ENCODE measurements around the gene HNF1B.

The HNF1B gene

DNA sequence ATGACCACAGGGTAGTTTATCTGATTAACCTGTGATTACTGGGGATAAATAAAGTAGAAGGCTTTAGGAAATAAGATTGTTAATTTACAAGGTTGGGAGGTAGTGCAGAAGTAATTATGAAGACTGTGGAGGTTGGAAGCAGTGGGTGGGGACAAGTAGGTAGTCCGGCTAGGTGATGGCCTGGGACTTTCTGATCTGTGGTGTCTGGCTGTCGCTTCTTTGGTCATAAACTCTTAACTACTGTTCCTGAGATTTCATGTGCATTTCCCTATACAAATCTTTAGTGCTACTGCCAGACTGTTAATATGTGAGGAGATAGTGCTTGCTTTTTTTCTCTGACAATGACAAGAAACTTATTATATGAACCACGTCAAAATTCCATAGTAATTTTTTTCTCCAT is 19.5 kb upstream of the HNF1B start:
- H3K27ac ChIP-seq (ENCODE audit: poor library complexity, severe bottlenecking): no peak overlapping the region
- no peaks in the 10 kb centered on the region for H3K36me3 ChIP-seq (ENCODE audit: low read depth)
- DNase-seq (ENCODE audit: low spot score) (no peak), ATAC-seq (ENCODE audit: low read depth) (no peak)
- H3K4me1 ChIP-seq (ENCODE audit: insufficient read depth, poor library complexity, severe bottlenecking): no peaks in the 10 kb centered on the region
- no peak overlapping the region for H3K4me3 ChIP-seq (ENCODE audit: severe bottlenecking)
- no peaks in the 10 kb centered on the region for H3K27me3 ChIP-seq (ENCODE audit: insufficient read depth, poor library complexity, severe bottlenecking)
- TF ChIP-seq, protein P1, sequence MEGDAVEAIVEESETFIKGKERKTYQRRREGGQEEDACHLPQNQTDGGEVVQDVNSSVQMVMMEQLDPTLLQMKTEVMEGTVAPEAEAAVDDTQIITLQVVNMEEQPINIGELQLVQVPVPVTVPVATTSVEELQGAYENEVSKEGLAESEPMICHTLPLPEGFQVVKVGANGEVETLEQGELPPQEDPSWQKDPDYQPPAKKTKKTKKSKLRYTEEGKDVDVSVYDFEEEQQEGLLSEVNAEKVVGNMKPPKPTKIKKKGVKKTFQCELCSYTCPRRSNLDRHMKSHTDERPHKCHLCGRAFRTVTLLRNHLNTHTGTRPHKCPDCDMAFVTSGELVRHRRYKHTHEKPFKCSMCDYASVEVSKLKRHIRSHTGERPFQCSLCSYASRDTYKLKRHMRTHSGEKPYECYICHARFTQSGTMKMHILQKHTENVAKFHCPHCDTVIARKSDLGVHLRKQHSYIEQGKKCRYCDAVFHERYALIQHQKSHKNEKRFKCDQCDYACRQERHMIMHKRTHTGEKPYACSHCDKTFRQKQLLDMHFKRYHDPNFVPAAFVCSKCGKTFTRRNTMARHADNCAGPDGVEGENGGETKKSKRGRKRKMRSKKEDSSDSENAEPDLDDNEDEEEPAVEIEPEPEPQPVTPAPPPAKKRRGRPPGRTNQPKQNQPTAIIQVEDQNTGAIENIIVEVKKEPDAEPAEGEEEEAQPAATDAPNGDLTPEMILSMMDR (IDR thresholded peaks at IDR 0.05; ENCODE audit: poor library complexity, severe bottlenecking): no peak
- no peaks in the 10 kb centered on the region for H3K9me3 ChIP-seq (ENCODE audit: severe bottlenecking)

DNA sequence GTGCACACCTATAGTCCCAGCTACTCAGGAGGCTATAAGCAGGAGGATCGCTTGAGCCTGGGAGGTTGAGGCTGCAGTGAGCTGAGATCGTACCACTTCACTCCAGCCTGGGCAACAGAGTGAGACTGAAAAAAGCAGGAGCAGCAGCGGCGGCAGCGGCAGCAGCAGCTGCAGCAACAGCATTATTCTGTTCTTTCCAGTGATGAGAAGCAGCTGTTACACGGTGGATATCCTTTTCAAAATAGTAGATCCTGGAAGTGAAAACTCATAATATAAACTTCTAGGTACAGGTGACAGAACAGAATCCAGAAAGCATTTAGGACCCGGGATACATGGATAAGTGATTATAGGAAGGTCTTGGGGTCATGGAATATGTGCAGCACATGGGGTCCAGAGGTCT is 17.8 kb upstream of the HNF1B start:
- no peaks in the 10 kb centered on the region for H3K4me1 ChIP-seq (ENCODE audit: insufficient read depth, poor library complexity, severe bottlenecking)
- no peaks in the 10 kb centered on the region for H3K36me3 ChIP-seq (ENCODE audit: low read depth)
- no peaks in the 10 kb centered on the region for H3K27me3 ChIP-seq (ENCODE audit: insufficient read depth, poor library complexity, severe bottlenecking)
- H3K4me3 ChIP-seq (ENCODE audit: severe bottlenecking): no peak overlapping the region
- H3K27ac ChIP-seq (ENCODE audit: poor library complexity, severe bottlenecking): no peak overlapping the region
- ATAC-seq (ENCODE audit: low read depth): no peak
- DNase-seq (ENCODE audit: low spot score): no peak
- no peaks in the 10 kb centered on the region for H3K9me3 ChIP-seq (ENCODE audit: severe bottlenecking)
- TF ChIP-seq, protein P1 (IDR thresholded peaks at IDR 0.05; ENCODE audit: poor library complexity, severe bottlenecking): no peak

DNA sequence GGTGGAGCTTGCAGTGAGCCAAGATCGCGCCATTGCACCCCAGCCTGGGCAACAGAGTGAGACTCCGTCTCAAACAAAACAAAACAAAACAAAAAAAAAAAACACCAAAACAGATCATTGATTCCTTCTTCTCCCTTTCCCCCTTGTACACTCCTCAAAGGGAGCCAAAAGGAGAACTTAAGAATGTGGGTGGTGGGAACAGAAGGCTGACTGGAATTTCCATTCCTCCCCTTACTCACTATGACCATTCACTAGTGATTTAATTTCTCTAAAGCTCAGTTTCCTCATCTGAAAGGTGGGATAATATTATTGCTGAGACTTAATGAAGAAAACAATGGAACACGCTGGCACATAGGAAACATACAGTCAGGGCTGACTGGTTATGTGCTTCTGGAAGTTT is 17.1 kb upstream of the HNF1B start:
- H3K4me3 ChIP-seq (ENCODE audit: severe bottlenecking): no peak overlapping the region
- H3K36me3 ChIP-seq (ENCODE audit: low read depth): no peaks in the 10 kb centered on the region
- no peak overlapping the region for H3K27ac ChIP-seq (ENCODE audit: poor library complexity, severe bottlenecking)
- TF ChIP-seq, protein P1 (IDR thresholded peaks at IDR 0.05; ENCODE audit: poor library complexity, severe bottlenecking): no peak
- H3K4me1 ChIP-seq (ENCODE audit: insufficient read depth, poor library complexity, severe bottlenecking): no peaks in the 10 kb centered on the region
- H3K27me3 ChIP-seq (ENCODE audit: insufficient read depth, poor library complexity, severe bottlenecking): no peaks in the 10 kb centered on the region
- DNase-seq (ENCODE audit: low spot score) (no peak), ATAC-seq (ENCODE audit: low read depth) (no peak)
- no peaks in the 10 kb centered on the region for H3K9me3 ChIP-seq (ENCODE audit: severe bottlenecking)

DNA sequence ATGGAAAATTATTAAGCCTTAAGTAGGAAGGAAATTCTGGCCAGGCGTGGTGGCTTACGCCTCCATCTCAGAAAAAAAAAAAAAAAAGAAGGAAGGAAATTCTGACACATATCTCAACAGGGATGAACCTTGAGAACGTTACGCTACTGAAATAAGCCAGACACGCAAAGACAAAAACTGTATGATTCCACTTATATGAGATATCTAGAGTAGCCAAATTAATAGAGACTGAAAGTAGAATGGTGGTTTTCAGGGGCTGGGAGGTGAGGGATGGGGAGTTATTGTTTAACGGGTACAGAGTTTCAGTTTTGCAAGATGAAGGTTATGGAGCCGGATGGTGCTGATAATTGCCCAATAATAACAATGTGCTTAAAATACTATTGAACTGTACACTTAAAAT is 16.2 kb upstream of the HNF1B start:
- Histone ChIP-seq H3K4me1 (ENCODE audit: insufficient read depth, poor library complexity, severe bottlenecking) (no peaks in the 10 kb centered on the region), H3K36me3 (ENCODE audit: low read depth) (no peaks in the 10 kb centered on the region), H3K27ac (ENCODE audit: poor library complexity, severe bottlenecking) (no peak overlapping the region), H3K9me3 (ENCODE audit: severe bottlenecking) (no peaks in the 10 kb centered on the region), H3K27me3 (ENCODE audit: insufficient read depth, poor library complexity, severe bottlenecking) (no peaks in the 10 kb centered on the region), H3K4me3 (ENCODE audit: severe bottlenecking) (no peak overlapping the region)
- TF ChIP-seq, protein P1 (IDR thresholded peaks at IDR 0.05; ENCODE audit: poor library complexity, severe bottlenecking): no peak
- ATAC-seq (ENCODE audit: low read depth) (no peak), DNase-seq (ENCODE audit: low spot score) (no peak)

DNA sequence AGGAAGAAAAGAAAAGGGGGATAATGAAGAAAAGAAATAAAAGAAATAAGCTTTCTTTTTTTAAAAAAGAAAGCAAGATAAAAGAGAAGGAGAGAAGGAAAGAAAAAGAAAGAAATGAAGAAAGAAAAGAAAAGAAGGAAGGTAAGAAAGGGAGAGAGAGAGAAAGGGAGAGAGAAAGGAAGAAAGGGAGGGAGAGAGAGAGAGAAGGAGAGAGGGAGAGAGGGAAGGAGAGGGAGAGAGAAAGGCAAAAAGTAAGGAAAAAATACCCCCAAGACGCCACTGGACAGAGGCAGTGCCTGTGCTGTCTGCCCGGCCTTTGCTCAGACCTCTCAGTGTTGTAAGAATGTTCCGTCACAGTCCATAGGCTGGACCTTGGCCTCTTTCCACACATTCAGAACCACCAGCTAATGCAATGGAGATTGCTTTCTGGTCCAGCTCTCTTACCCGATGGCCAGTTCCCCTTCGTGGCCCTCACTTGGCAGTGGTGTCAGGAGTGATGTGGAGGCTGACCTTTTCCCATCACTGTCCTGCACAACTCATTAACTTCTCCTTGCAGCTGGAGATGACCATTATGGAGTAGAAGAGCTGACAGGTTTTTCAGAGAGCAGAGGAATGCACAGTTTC is 14.3 kb upstream of the HNF1B start:
- no peak for ATAC-seq (ENCODE audit: low read depth)
- Histone ChIP-seq H3K27me3 (ENCODE audit: insufficient read depth, poor library complexity, severe bottlenecking) (no peaks in the 10 kb centered on the region), H3K4me1 (ENCODE audit: insufficient read depth, poor library complexity, severe bottlenecking) (no peaks in the 10 kb centered on the region), H3K27ac (ENCODE audit: poor library complexity, severe bottlenecking) (no peak overlapping the region), H3K4me3 (ENCODE audit: severe bottlenecking) (no peak overlapping the region), H3K9me3 (ENCODE audit: severe bottlenecking) (no peaks in the 10 kb centered on the region), H3K36me3 (ENCODE audit: low read depth) (no peaks in the 10 kb centered on the region)
- DNase-seq (ENCODE audit: low spot score): no peak
- TF ChIP-seq, protein P1 (IDR thresholded peaks at IDR 0.05; ENCODE audit: poor library complexity, severe bottlenecking): no peak

All from RWPE2 (cell line).